CD4-positive, alpha-beta T cell treated with Interleukin-2 at 100 ng/mL for 4 hours (primary cell): Measurements from ENCODE around the gene HLA-DRA.

ENCODE experiments used
- DNase-seq: peaks from one replicate; pipeline ENCODE4 v3.0.0-alpha.2; 2020; ENCODE audit warnings: low spot score

The HLA-DRA gene

GRCh38 chr6:32475392-32476206 is 35.9 kb downstream of the HLA-DRA start:
- no peak for DNase-seq

- no peak for DNase-seq
Observed at GRCh38 chr6:32483968-32484613, 44.4 kb downstream of the HLA-DRA start.

- no peak for DNase-seq
Observed at GRCh38 chr6:32484614-32484998, 44.9 kb downstream of the HLA-DRA start.

GRCh38 chr6:32488083-32488482 is 48.4 kb downstream of the HLA-DRA start:
- no peak for DNase-seq

GRCh38 chr6:32491700-32492099 is 52.0 kb downstream of the HLA-DRA start:
- no peak for DNase-seq

GRCh38 chr6:32492351-32492750 is 52.7 kb downstream of the HLA-DRA start:
- no peak for DNase-seq
